ENCODE results near the gene RPUSD4.
"Not testable (repeated sequence)": the region's sequence is repeated elsewhere in the genome, so short reads cannot be mapped to it uniquely, and the experiment has no call there.

The RPUSD4 gene

DNA sequence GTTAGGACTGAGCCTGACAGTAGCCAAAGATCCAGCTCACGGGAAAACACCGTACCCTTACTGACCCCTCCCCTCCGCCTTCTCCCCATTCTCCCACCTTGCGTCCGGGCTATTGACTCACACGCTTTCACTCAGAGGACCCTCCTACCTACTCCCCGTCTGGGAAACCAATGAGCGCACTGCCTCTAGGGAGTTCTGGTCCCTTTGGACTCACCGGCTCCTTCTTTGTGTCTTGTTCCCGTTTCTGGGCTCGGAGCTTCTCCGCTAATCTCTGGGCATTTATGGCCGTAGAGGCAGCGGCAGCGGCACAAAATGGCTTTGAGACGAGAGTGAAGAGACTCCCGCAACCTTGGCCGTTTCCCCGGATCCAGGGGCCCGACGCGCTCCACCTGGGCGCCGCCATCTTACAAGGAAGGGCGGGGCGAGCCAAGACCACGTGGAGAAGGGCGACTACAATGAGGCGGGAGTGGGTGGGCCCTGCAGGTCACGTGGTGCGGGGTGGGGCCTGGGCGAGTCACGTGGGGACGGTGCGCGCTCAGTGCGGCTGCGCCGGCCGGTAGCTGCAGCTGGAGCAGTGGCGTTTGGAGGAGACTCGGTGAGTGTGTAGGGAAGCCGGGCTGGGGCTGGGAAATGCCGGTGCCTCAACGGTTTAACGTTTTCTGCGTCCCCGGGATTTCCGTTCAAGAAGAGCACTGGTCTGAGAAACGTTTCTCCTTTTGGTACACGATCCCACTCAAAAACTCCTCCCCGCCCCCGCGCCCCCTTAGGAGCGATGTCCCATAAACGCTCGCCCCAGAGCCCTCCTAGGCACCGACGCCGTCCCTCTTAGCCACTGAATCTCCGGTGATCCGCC lies at the start of gene RPUSD4, which contains the start of gene FAM118B:
Gene RPUSD4, minus strand, starts transcription at position 415 of the 853 bp plus-strand sequence. Its CDS starts 12 bp downstream, at position 403.
Gene FAM118B, plus strand, starts transcription at position 547 of the 853 bp plus-strand sequence. CDS start 23,220 bp downstream, outside the sequence.
- peak; percentile 99 for DNase-seq (ENCODE audit: low read depth)

DNA sequence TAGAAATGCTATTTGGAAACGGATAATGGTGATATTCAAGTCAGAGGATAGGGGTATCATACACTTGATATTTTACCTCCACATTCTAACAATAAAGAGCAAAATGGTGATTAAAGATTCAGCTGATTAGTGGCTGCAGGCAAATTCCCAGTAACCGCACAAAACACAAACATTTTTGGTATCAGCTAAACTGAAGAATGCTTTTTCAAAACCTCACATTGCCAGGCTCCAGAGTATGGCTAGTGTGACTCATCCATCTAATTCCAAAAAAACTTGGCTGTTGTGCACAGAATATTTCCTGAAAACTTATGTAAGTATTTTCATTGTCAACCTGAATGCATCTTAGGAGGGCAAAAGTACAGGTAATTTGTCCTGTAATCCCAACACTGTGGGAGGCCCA lies 46.3 kb upstream of the RPUSD4 start:
- DNase-seq (ENCODE audit: low read depth): no peak

- DNase-seq (ENCODE audit: low read depth): no peak
These were observed 45.7 kb upstream of the RPUSD4 start for GRCh38 chr11:126257144-126257543.

DNA sequence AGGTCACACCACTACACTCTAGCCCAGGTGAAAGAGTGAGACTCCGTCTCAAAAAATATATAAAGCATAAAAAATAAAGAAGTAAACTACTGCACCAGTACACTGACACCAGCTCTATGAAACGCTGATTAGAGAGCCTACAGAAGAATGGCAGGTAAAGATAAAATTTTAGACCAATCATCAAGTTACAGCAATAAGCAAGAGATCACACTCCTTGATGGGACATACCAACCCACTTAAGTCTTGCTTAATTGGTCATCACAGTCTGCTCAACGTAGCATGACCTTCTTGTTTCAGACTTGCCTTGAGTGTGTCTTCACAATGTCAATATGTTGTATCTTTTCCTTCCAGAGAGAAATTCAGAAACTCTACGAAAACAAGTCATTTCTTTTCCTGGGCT lies 44.8 kb upstream of the RPUSD4 start:
- DNase-seq (ENCODE audit: low read depth): no peak

- DNase-seq (ENCODE audit: low read depth): not testable (repeated sequence)
These were observed 44.1 kb upstream of the RPUSD4 start for GRCh38 chr11:126255507-126255906.

DNA sequence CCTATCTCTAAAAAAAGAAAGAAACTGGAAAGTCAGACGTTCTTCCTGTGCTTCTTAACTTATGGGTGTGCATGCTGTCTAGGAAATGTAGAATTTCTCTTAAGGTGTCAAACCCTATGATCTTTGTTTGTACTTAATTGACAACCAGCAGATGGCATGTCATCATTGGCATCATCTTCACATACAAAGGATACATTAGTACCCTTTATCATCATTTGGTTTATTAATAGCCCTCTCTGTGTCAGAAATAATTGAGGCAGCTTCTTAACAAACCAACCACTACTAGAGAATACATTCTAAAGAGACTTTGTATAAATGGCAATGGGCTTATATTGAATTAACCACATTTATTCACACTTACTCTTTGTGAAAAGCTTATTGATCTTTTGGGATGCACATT lies 43.4 kb upstream of the RPUSD4 start:
- DNase-seq (ENCODE audit: low read depth): no peak

DNA sequence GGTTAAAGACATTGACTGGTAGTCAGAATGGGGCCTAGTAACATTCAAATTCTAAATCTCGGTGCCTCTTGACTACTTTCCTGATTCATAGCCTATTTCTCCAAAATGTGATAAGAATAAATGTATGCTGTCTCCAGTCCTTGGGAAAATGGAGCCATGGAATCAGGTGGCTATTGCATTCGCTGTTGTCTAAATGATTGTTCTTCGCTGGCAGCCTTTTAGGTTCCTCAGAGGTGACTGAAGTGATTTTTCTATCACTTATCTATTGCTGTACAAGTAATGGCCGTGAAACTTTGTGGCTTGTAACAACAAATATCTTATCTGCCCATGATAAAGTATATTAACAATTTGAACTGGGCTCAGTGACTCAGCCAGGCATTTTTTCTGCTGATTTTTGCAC lies 41.8 kb upstream of the RPUSD4 start:
- DNase-seq (ENCODE audit: low read depth): no peak

- no peak for DNase-seq (ENCODE audit: low read depth)
These were observed 35.2 kb upstream of the RPUSD4 start for GRCh38 chr11:126246636-126247035.

GRCh38 chr11:126233391-126233790 lies 21.9 kb upstream of the RPUSD4 start:
- DNase-seq (ENCODE audit: low read depth): no peak

- DNase-seq (ENCODE audit: low read depth): no peak
These were observed 21.2 kb upstream of the RPUSD4 start for GRCh38 chr11:126232683-126233082.

- no peak for DNase-seq (ENCODE audit: low read depth)
These were observed 20.4 kb upstream of the RPUSD4 start for GRCh38 chr11:126231725-126232459.

GRCh38 chr11:126229858-126230540 lies 18.5 kb upstream of the RPUSD4 start:
- DNase-seq (ENCODE audit: low read depth): no peak

- DNase-seq (ENCODE audit: low read depth): no peak
These were observed 15.1 kb upstream of the RPUSD4 start for GRCh38 chr11:126226334-126227084.

GRCh38 chr11:126225295-126225665 lies 13.8 kb upstream of the RPUSD4 start:
- DNase-seq (ENCODE audit: low read depth): no peak

DNA sequence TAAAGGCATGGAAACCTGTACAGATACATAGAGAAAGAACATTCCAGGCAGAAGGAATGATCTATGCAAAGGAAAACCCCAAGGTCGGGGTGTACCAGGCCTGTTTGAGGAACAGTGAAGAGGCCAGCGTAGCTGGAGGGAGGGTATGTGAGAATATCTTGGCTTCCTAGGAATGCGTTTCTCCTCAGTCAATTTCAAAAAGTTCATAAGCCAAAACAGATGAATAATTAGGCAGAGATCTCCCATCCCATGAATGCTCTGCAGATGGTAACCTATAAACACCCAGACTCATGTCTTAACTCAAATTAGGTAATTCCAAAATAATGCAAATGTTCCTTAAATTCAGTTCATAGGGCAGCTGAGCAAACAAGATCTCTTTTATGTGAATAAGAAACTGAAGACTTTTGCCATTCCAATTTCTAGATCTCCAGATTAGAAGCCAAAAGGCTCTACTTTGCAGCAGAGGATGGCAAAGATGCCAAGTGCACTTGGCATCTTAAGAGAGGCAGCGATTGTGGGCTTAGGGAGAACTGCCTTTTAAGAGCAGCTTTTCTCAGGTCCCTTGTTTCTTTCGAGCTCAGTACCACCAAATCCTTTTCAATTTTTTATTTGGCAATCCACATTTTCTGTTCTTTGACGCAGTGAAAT lies 13.3 kb upstream of the RPUSD4 start:
- DNase-seq (ENCODE audit: low read depth): no peak

- no peak for DNase-seq (ENCODE audit: low read depth)
These were observed 8.1 kb upstream of the RPUSD4 start for GRCh38 chr11:126219547-126219946.

GRCh38 chr11:126217491-126217890 lies 6.0 kb upstream of the RPUSD4 start:
- DNase-seq (ENCODE audit: low read depth): no peak

DNA sequence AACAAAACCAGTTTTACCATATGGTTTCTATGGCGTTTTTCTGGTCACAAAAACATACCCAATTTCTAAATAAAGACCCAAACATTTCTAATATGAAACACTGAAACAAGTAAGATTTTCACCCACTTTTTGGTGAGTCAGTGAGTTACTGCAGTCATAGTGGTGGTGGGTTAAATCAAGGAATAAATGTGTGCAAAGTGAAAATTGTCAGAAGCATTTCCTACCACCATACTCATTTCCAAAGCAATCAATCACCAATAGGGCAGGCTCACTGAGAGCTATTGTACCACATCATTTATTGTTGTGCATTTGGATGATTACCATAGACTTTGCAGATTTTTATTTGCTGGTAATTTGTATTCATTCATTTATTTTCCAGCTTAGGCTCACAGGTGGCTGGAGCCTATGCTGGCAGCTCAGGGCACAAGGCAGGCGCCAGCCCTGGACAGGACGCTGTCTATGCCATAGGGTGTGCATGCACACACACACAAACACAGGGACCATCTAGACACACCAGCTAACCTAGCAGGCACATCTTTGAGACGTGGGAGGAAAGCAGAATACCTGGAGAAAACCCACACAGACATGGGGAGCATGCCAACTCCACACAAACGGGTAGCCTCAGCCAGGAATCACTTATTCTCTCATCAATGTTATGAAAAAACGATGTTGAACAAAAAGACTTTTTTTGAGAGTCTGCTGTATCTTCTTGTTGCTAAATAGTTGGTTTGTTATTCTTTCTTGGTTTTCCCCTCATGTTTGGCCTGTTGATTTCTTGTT lies 5.3 kb upstream of the RPUSD4 start:
- DNase-seq (ENCODE audit: low read depth): no peak

GRCh38 chr11:126214841-126215240 lies 3.4 kb upstream of the RPUSD4 start:
- no peak for DNase-seq (ENCODE audit: low read depth)

GRCh38 chr11:126214441-126214840 lies 3.0 kb upstream of the RPUSD4 start:
- DNase-seq (ENCODE audit: low read depth): no peak

All from stimulated activated CD8-positive, alpha-beta memory T cell treated with anti-CD3 and anti-CD28 coated beads, Interleukin-7, amount 100 ng/mL, for 24 hours (primary cell).